ENCODE results near the gene ATP6V1C2. TPM values are rescaled to one million over a fixed set of nuclear protein-coding genes. Genes with fewer than 3 reads are reported as not detected.

The ATP6V1C2 gene
- total and polyA plus RNA-seq, 4 donors: 0.55 to 2.5 (median 1.0) TPM

DNA sequence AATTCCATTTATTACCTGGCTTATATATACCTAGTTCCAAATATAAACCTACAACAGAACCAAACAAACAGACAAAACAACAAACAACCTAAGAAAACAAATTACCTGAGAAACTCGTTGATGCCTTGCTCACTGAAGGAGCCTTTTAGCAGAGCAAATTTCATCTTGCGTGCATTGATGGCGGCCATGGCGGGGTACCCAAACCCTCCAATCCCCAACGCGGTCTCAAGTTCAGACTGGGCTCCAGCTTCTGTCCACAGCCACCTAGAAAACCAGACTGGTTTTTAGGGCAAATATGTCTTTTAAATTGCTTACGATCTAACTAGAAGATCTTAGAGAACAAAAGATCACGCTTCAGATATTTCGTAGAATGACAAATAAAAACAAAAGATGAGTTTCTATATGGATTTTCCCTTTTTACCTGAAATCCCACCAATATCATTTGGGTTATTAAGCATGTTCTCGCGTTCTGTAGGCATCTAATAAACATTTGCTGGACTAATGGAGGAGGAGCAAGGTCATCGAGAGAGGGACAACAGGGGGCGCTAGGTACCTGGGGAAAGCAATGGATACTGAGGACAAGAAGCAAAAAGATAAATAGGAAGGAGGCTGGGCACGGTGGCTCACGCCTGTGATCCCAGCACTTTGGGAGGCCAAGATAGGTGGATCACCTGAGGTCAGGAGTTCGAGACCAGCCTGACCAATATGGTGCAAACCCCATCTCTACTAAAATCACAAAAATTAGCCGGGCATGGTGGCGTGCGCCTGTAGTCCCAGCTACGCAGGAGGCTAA, 65.9 kb downstream of the ATP6V1C2 start:
- no peaks in the 10 kb centered on the region for H3K27me3 ChIP-seq (ENCODE audit: control insufficient read depth in 3 of 3, insufficient read depth in 3 of 3, low read length in 2 of 3)
- DNase-seq: no peak
- peaks cover 39 to 71% (median 44%) of the 10 kb centered on the region in 4 donors for H3K36me3 ChIP-seq (ENCODE audit: control insufficient read depth in 4 of 4, insufficient read depth in 4 of 4, low read length in 4 of 4)

DNA sequence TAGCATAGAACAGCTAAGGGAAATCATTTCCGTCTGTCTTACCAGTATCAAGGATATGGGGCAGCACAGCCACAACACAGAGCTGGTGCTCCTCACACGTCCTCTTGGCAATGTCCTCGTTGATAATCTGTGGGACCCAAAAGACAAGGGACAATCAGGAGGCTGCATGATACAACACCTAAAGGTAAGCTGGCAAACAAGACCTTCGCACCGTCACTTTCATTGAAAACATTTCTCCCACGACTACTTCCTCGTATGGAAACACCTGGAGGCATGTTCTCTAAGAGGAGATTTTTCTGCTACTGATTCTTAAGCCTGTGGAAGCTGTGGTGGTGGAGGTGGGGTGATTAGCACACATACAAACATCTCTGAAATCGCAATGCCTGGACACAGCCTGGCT, 67.4 kb downstream of the ATP6V1C2 start:
- ATAC-seq (ENCODE audit: insufficient read depth, low FRiP score) (no peak), DNase-seq (no peak)
- no peak overlapping the region for H3K4me3 ChIP-seq
- peaks cover 33 to 71% (median 46%) of the 10 kb centered on the region in 4 donors for H3K36me3 ChIP-seq (ENCODE audit: control insufficient read depth in 4 of 4, insufficient read depth in 4 of 4, low read length in 4 of 4)
- H3K27ac ChIP-seq (ENCODE audit: low read depth in 1 of 2, low read length in 1 of 2): no peak overlapping the region
- no peak overlapping the region for H3K9ac ChIP-seq (ENCODE audit: insufficient read depth in 1 of 2, low read length in 2 of 2)
- H3K9me3 ChIP-seq (ENCODE audit: control insufficient read depth in 4 of 4, insufficient read depth in 3 of 4, low read length in 3 of 4): no peaks in the 10 kb centered on the region
- H3K27me3 ChIP-seq (ENCODE audit: control insufficient read depth in 3 of 3, insufficient read depth in 3 of 3, low read length in 2 of 3): no peaks in the 10 kb centered on the region
- 72 to 90% methylated on average over 8 of the region's 8 CpGs for WGBS, 2 donors
- H3K4me1 ChIP-seq (ENCODE audit: control insufficient read depth in 5 of 5, insufficient read depth in 5 of 5, low read length in 5 of 5): peaks cover 0 to 7% (median 0%) of the 10 kb centered on the region in 5 donors
- TF ChIP-seq, protein P1, sequence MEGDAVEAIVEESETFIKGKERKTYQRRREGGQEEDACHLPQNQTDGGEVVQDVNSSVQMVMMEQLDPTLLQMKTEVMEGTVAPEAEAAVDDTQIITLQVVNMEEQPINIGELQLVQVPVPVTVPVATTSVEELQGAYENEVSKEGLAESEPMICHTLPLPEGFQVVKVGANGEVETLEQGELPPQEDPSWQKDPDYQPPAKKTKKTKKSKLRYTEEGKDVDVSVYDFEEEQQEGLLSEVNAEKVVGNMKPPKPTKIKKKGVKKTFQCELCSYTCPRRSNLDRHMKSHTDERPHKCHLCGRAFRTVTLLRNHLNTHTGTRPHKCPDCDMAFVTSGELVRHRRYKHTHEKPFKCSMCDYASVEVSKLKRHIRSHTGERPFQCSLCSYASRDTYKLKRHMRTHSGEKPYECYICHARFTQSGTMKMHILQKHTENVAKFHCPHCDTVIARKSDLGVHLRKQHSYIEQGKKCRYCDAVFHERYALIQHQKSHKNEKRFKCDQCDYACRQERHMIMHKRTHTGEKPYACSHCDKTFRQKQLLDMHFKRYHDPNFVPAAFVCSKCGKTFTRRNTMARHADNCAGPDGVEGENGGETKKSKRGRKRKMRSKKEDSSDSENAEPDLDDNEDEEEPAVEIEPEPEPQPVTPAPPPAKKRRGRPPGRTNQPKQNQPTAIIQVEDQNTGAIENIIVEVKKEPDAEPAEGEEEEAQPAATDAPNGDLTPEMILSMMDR (IDR thresholded peaks at IDR 0.05; ENCODE audit: control extremely low read depth, extremely low read depth): no peak

More for the DNA sequence above, 65.9 kb downstream of the ATP6V1C2 start:
- H3K9me3 ChIP-seq (ENCODE audit: control insufficient read depth in 4 of 4, insufficient read depth in 3 of 4, low read length in 3 of 4): no peaks in the 10 kb centered on the region
- WGBS, 2 donors: 87 to 94% methylated on average over 20 of the region's 20 CpGs
- no peak for ATAC-seq (ENCODE audit: insufficient read depth, low FRiP score)
- TF ChIP-seq, protein P1 (IDR thresholded peaks at IDR 0.05; ENCODE audit: control extremely low read depth, extremely low read depth): no peak
- no peak overlapping the region for H3K9ac ChIP-seq (ENCODE audit: insufficient read depth in 1 of 2, low read length in 2 of 2)
- H3K4me3 ChIP-seq: no peak overlapping the region
- peaks cover 0 to 7% (median 0%) of the 10 kb centered on the region in 5 donors for H3K4me1 ChIP-seq (ENCODE audit: control insufficient read depth in 5 of 5, insufficient read depth in 5 of 5, low read length in 5 of 5)
- H3K27ac ChIP-seq (ENCODE audit: low read depth in 1 of 2, low read length in 1 of 2): no peak overlapping the region

DNA sequence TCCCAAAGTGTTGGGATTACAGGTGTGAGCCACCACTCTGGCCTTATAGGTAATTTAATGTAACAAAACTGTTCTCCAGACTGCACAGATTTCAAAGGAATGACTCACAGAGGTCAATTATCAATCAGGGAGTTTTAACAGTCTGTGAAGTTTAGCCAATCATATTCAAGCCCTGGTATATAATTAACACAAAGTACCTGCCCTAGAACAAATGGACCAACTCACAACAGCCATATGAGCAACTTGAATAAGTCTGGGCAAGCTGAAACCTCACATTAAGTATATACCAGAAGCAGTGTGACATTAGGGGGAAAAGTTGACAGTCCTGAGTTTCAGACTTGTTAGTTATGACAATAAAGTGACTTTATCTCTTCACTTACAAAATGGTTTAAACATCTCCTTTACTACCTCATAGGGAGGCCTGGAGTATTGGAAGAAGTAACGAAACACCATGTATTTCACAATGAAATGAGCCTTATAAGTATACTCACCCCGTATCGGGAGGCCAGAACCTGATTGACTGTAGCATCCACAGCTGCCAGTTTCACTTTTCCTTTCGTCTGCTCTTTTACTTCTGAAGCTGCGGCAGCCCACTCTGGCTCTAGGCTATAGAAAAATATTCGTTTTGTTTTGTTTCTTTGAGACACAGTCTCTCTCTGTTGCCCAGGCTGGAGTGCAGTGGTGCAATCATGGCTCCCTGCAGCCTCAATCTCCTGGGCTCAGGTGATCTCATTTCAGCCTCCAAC, 69.0 kb downstream of the ATP6V1C2 start:
- H3K9ac ChIP-seq (ENCODE audit: insufficient read depth in 1 of 2, low read length in 2 of 2): no peak overlapping the region
- H3K4me3 ChIP-seq: no peak overlapping the region

More for the DNA sequence above, 69.0 kb downstream of the ATP6V1C2 start:
- no peaks in the 10 kb centered on the region for H3K27me3 ChIP-seq (ENCODE audit: control insufficient read depth in 3 of 3, insufficient read depth in 3 of 3, low read length in 2 of 3)
- peaks cover 39 to 61% (median 48%) of the 10 kb centered on the region in 4 donors for H3K36me3 ChIP-seq (ENCODE audit: control insufficient read depth in 4 of 4, insufficient read depth in 4 of 4, low read length in 4 of 4)
- ATAC-seq (ENCODE audit: insufficient read depth, low FRiP score) (no peak), DNase-seq (no peak)
- H3K9me3 ChIP-seq (ENCODE audit: control insufficient read depth in 4 of 4, insufficient read depth in 3 of 4, low read length in 3 of 4): no peaks in the 10 kb centered on the region
- H3K4me1 ChIP-seq (ENCODE audit: control insufficient read depth in 5 of 5, insufficient read depth in 5 of 5, low read length in 5 of 5): peaks cover 0 to 7% (median 0%) of the 10 kb centered on the region in 5 donors
- TF ChIP-seq, protein P1 (IDR thresholded peaks at IDR 0.05; ENCODE audit: control extremely low read depth, extremely low read depth): no peak
- no peak overlapping the region for H3K27ac ChIP-seq (ENCODE audit: low read depth in 1 of 2, low read length in 1 of 2)
- 78 to 81% methylated on average over 6 of the region's 6 CpGs for WGBS, 2 donors
